ENCODE measurements around the gene NRG3. TPM values are rescaled to one million over a fixed set of nuclear protein-coding genes. Genes with fewer than 3 reads are reported as not detected.

Gene NRG3
- total RNA-seq, 4 donors from 2014 or later = 0.54 TPM; not detected in 3

DNA sequence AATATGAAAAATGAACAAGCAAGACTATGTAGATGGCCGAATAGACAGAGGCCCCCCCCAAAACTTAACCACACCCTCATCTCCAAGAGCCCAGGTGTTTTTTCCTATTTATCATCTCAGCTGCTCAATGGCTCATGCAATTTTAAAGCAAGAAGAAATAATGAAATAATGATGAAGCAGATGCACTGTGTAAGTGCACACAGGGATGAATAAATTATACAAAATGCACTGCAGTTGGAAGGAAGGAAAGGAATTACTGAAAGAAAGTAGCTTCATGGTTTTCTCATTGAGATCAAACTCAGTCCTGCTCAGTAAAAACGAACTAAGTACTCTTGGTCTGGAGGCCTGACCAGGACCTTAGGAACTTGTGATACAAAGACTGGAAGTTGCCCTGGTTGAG is 810.1 kb downstream of the NRG3 start:
- ATAC-seq = no peak
- Histone ChIP-seq H3K36me3 (no peaks in the 10 kb centered on the region), H3K4me3 (no peak overlapping the region), H3K9me3 (no peaks in the 10 kb centered on the region), H3K27me3 (no peaks in the 10 kb centered on the region), H3K4me1 (no peaks in the 10 kb centered on the region), H3K27ac (no peak overlapping the region)
- TF ChIP-seq EP300 (IDR thresholded peaks at IDR 0.05) (no peak), POLR2A (IDR thresholded peaks at IDR 0.05) (no peak)
- WGBS, 2 donors (ENCODE audit: low coverage in 1 of 2) = 63 to 69% methylated on average over 1 to 2 of the region's 2 CpGs

DNA sequence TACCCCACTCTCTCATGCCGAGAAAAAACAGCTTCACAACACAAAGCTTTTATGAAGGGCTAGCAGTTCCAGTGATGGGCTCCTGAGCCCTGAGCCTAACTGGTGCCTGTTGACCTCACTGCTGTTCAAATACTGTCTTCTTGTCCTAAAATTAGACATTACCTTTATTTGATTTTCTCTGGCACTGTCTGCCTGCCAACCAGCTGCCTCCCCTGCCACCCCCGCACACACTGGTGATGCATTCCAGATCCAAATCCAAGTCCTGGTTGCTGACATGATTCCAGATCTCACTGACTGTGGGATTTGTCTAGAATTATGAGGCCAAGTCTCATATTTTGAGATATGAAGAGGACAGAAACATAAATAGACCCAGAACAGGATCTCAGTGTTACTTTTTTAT is 816.2 kb downstream of the NRG3 start:
- 42 to 59% methylated on average over 2 of the region's 2 CpGs for WGBS, 2 donors (ENCODE audit: low coverage in 1 of 2)
- TF ChIP-seq EP300 (IDR thresholded peaks at IDR 0.05) (no peak), POLR2A (IDR thresholded peaks at IDR 0.05) (no peak), POLR2AphosphoS5 (IDR thresholded peaks at IDR 0.05) (no peak)
- TF ChIP-seq, protein P1, sequence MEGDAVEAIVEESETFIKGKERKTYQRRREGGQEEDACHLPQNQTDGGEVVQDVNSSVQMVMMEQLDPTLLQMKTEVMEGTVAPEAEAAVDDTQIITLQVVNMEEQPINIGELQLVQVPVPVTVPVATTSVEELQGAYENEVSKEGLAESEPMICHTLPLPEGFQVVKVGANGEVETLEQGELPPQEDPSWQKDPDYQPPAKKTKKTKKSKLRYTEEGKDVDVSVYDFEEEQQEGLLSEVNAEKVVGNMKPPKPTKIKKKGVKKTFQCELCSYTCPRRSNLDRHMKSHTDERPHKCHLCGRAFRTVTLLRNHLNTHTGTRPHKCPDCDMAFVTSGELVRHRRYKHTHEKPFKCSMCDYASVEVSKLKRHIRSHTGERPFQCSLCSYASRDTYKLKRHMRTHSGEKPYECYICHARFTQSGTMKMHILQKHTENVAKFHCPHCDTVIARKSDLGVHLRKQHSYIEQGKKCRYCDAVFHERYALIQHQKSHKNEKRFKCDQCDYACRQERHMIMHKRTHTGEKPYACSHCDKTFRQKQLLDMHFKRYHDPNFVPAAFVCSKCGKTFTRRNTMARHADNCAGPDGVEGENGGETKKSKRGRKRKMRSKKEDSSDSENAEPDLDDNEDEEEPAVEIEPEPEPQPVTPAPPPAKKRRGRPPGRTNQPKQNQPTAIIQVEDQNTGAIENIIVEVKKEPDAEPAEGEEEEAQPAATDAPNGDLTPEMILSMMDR (IDR thresholded peaks at IDR 0.05) = no peak
- no peak overlapping the region for H3K4me3 ChIP-seq
- no peak for ATAC-seq
- H3K36me3 ChIP-seq = no peaks in the 10 kb centered on the region
- peaks cover 0 to 4% (median 0%) of the 10 kb centered on the region in 3 donors for H3K9me3 ChIP-seq
- H3K27ac ChIP-seq = no peak overlapping the region
- no peaks in the 10 kb centered on the region for H3K4me1 ChIP-seq
- no peaks in the 10 kb centered on the region for H3K27me3 ChIP-seq

DNA sequence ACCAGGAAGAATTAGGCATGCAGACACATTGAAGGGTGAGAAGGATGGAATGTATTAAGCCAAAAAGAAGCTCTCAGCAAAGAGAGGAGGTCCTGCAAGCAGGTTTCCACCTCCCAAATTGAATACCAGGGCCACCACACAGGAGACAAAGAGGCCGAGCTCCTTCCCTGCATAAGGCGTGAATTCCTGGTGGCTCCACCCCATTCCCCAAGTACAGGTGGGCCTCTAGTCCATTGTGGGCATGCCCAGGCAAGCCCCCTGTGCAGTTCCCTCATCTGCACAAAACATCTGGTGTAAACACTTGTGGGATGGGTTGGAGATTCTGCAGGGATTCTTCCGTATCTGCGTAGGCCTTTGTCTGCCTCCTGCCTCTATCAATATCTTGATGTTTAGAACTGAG is 817.5 kb downstream of the NRG3 start:
- H3K4me3 ChIP-seq = no peak overlapping the region
- 93 to 100% methylated on average over 1 to 3 of the region's 4 CpGs for WGBS, 2 donors (ENCODE audit: low coverage in 1 of 2)
- H3K9me3 ChIP-seq = peaks cover 0 to 4% (median 0%) of the 10 kb centered on the region in 3 donors
- TF ChIP-seq POLR2A (IDR thresholded peaks at IDR 0.05) = no peak
- no peak for TF ChIP-seq POLR2AphosphoS5 (IDR thresholded peaks at IDR 0.05)
- TF ChIP-seq EP300 (IDR thresholded peaks at IDR 0.05) = no peak
- TF ChIP-seq, protein P1 (IDR thresholded peaks at IDR 0.05) = no peak
- no peak overlapping the region for H3K27ac ChIP-seq
- no peak for ATAC-seq
- H3K4me1 ChIP-seq = no peaks in the 10 kb centered on the region
- H3K36me3 ChIP-seq = no peaks in the 10 kb centered on the region
- H3K27me3 ChIP-seq = no peaks in the 10 kb centered on the region

DNA sequence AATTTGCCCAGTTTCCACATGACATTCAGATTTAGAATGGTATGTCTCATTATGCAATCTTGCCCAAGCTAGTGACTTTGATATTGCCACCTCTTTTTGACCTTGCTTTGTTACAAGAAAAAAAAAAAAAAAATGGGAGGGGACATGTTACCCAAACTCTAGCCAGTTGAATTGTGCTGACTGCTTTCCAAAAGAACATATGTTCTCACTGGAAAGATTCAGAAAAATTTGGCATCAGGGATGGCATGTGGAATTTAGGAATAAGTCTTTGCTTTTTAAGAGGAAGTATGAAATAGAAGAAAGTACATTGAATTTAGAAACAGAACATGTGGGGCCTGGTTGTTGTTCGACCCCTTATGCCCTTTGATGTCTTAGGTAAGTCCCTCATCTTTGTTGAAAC is 846.8 kb downstream of the NRG3 start:
- TF ChIP-seq EP300 (IDR thresholded peaks at IDR 0.05) (no peak), POLR2AphosphoS5 (IDR thresholded peaks at IDR 0.05) (no peak), POLR2A (IDR thresholded peaks at IDR 0.05) (no peak)
- TF ChIP-seq, protein P1 (IDR thresholded peaks at IDR 0.05) = no peak
- no peak for ATAC-seq
- WGBS, 2 donors (ENCODE audit: low coverage in 1 of 2) = 84 to 100% methylated on average over 1 of the region's 1 CpG
- H3K9me3 ChIP-seq = peaks cover 0 to 11% (median 0%) of the 10 kb centered on the region in 3 donors
- H3K4me1 ChIP-seq = no peaks in the 10 kb centered on the region
- no peak overlapping the region for H3K27ac ChIP-seq
- no peak overlapping the region for H3K4me3 ChIP-seq
- no peaks in the 10 kb centered on the region for H3K36me3 ChIP-seq
- no peaks in the 10 kb centered on the region for H3K27me3 ChIP-seq

DNA sequence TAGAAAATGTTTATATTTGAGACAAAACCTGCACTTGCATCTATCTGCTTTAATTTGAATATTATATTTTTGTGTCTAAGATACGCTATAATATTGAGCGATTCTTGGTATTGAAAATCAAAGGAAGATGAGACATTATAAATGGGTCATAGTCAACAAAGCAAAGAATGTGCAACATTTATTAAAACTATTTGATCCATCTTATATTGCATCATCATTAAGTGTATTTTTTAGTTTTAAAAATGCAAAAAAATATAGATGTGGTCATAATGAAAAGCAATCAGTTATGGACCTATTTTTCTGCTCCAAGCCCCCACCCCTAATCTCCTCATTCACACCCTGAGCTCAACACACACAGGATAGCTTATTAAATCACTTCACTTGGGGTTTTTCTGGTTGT is 847.3 kb downstream of the NRG3 start:
- WGBS, 2 donors (ENCODE audit: low coverage in 1 of 2) = 98 to 100% methylated on average over 2 of the region's 2 CpGs
- TF ChIP-seq EP300 (IDR thresholded peaks at IDR 0.05) (no peak), POLR2AphosphoS5 (IDR thresholded peaks at IDR 0.05) (no peak)
- TF ChIP-seq, protein P1 (IDR thresholded peaks at IDR 0.05) = no peak
- H3K4me1 ChIP-seq = no peaks in the 10 kb centered on the region
- H3K36me3 ChIP-seq = no peaks in the 10 kb centered on the region
- no peak overlapping the region for H3K4me3 ChIP-seq
- ATAC-seq = no peak
- H3K27me3 ChIP-seq = no peaks in the 10 kb centered on the region
- H3K27ac ChIP-seq = no peak overlapping the region
- H3K9me3 ChIP-seq = peaks cover 0 to 15% (median 0%) of the 10 kb centered on the region in 3 donors

All from gastroesophageal sphincter (tissue), 4 donors.